Neural cell (in vitro differentiated cells): ENCODE results near the gene SPECC1L. TPM values are rescaled to one million over a fixed set of nuclear protein-coding genes. Genes with fewer than 3 reads are reported as not detected.

Experiments
- H2AFZ ChIP-seq: fragments of 200-600, 300-800 bp; sonication (generic), shearing (Covaris generic); 2 replicates; pipeline ENCODE4 v1.6.0; 2014; ENCODE audit warnings: low read depth, mild to moderate bottlenecking, antibody characterized with exemption, low read length, moderate library complexity
- H3F3A ChIP-seq: fragments of 200-600 bp; shearing (Covaris generic); 2 replicates; pipeline ENCODE4 v1.6.1; 2016; ENCODE audit warnings: mild to moderate bottlenecking, moderate library complexity, mixed read lengths, antibody characterized with exemption, low read length; ENCODE audit not compliant: insufficient read depth, poor library complexity, severe bottlenecking
- H3K27ac ChIP-seq: fragments of 200-600, 300-800 bp; sonication (generic), shearing (Covaris generic); 2 replicates; pipeline ENCODE4 v1.5.1; 2014; ENCODE audit warnings: mild to moderate bottlenecking, low read length, moderate library complexity
- H3K27me3 ChIP-seq: fragments of 300-800, 200-600 bp; sonication (generic), shearing (Covaris generic); 2 replicates; pipeline ENCODE4 v1.6.0; 2014; ENCODE audit warnings: mild to moderate bottlenecking, low read depth, low read length, moderate library complexity; ENCODE audit not compliant: insufficient read depth
- H3K36me3 ChIP-seq: fragments of 300-800, 200-600 bp; sonication (generic), shearing (Covaris generic); 2 replicates; pipeline ENCODE4 v1.5.1; 2014; ENCODE audit warnings: mild to moderate bottlenecking, antibody characterized with exemption, low read length, moderate library complexity; ENCODE audit not compliant: insufficient read depth
- H3K4me2 ChIP-seq: fragments of 300-800, 200-600 bp; sonication (generic), shearing (Covaris generic); 2 replicates; pipeline ENCODE4 v1.6.0; 2014; ENCODE audit warnings: mild to moderate bottlenecking, low read length
- H3K4me3 ChIP-seq: fragments of 300-800, 200-600 bp; sonication (generic), shearing (Covaris generic); 2 replicates; pipeline ENCODE4 v1.5.1; 2014; ENCODE audit warnings: mild to moderate bottlenecking, low read length, moderate library complexity
- H3K79me2 ChIP-seq: fragments of 200-600 bp; shearing (Covaris generic); replicated peaks from 2 replicates; pipeline ENCODE4 v1.6.0; 2014; ENCODE audit warnings: mild to moderate bottlenecking, low read length, moderate library complexity; ENCODE audit not compliant: insufficient read depth
- H3K9ac ChIP-seq: fragments of 300-800, 200-600 bp; sonication (generic), shearing (Covaris generic); 2 replicates; pipeline ENCODE4 v1.6.1; 2016; ENCODE audit warnings: mild to moderate bottlenecking, low read length, mixed read lengths
- H3K9me2 ChIP-seq: fragments of 200-600 bp; shearing (Covaris generic); 2 replicates; pipeline ENCODE4 v1.6.1; 2016; ENCODE audit warnings: mild to moderate bottlenecking, low read length, mixed read lengths; ENCODE audit not compliant: insufficient read depth
- H3K9me3 ChIP-seq: fragments of 200-600, 300-800 bp; sonication (generic), shearing (Covaris generic); 2 replicates; pipeline ENCODE4 v1.6.1; 2016; ENCODE audit warnings: mild to moderate bottlenecking, mixed run types, low read length, moderate library complexity, mixed read lengths
- H4K20me1 ChIP-seq: fragments of 200-600 bp; shearing (Covaris generic); 2 replicates; pipeline ENCODE4 v1.6.1; 2016; ENCODE audit warnings: mild to moderate bottlenecking, mixed run types; ENCODE audit not compliant: insufficient read depth
- CTCF ChIP-seq: fragments of 450-650 bp; IDR thresholded peaks from 2 replicates; pipeline ENCODE4 v1.5.1; 2014; ENCODE audit warnings: antibody characterized with exemption, mild to moderate bottlenecking, moderate library complexity; ENCODE audit not compliant: poor library complexity, severe bottlenecking
- EP300 ChIP-seq: fragments of 450-650 bp; conservative IDR thresholded peaks from 2 replicates; pipeline ENCODE4 v1.6.1; 2014; ENCODE audit warnings: antibody characterized with exemption, mild to moderate bottlenecking, moderate library complexity; ENCODE audit not compliant: poor library complexity, severe bottlenecking
- EZH2 ChIP-seq: fragments of 200-600, 300-800 bp; shearing (Covaris generic), sonication (generic); IDR thresholded peaks from 2 replicates; pipeline ENCODE4 v1.6.1; 2014; ENCODE audit warnings: antibody characterized with exemption, low read length, borderline replicate concordance, mild to moderate bottlenecking; ENCODE audit not compliant: insufficient read depth, poor library complexity, severe bottlenecking
- MXI1 ChIP-seq: fragments of 450-650 bp; conservative IDR thresholded peaks from 2 replicates; pipeline ENCODE4 v1.6.1; 2014; ENCODE audit warnings: antibody characterized with exemption, mild to moderate bottlenecking; ENCODE audit not compliant: poor library complexity, severe bottlenecking
- POLR2AphosphoS5 ChIP-seq: IDR thresholded peaks from 2 replicates; pipeline ENCODE4 v1.6.1; 2012
- RAD21 ChIP-seq: fragments of 450-650 bp; conservative IDR thresholded peaks from 2 replicates; pipeline ENCODE4 v1.6.1; 2014; ENCODE audit warnings: antibody characterized with exemption, mild to moderate bottlenecking, moderate library complexity
- REST ChIP-seq: IDR thresholded peaks from 2 replicates; pipeline ENCODE4 v1.6.1; 2012; ENCODE audit warnings: borderline replicate concordance
- SMC3 ChIP-seq: fragments of 450-650 bp; conservative IDR thresholded peaks from 2 replicates; pipeline ENCODE4 v1.6.1; 2014; ENCODE audit warnings: antibody characterized with exemption, mild to moderate bottlenecking, moderate library complexity; ENCODE audit not compliant: poor library complexity
- TAF1 ChIP-seq: IDR thresholded peaks from 2 replicates; pipeline ENCODE4 v1.6.1; 2012; ENCODE audit warnings: low read depth
- polyA plus RNA-seq: library from polyadenylated mRNA; depleted of rRNA; stranded (reverse); fragments of >200 nt; gene quantifications from 2 replicates; pipeline ENCODE4 v1.2.3, GENCODE V29; 2014

Gene SPECC1L
- polyA plus RNA-seq, 1 donor from 2014 or later = 27.1 TPM

GRCh38 chr22:24282401-24282800, 11.8 kb downstream of the SPECC1L start:
- TF ChIP-seq RAD21 (no peak), EP300 (no peak), SMC3 (no peak), EZH2 (no peak), REST (no peak), MXI1 (no peak), TAF1 (no peak), POLR2AphosphoS5 (no peak), CTCF (no peak)
- H3K27ac ChIP-seq = no peak overlapping the region
- H3K79me2 ChIP-seq = peaks cover 44% of the 10 kb centered on the region
- H4K20me1 ChIP-seq = no peaks in the 10 kb centered on the region
- no peaks in the 10 kb centered on the region for H3K36me3 ChIP-seq
- no peak overlapping the region for H2AFZ ChIP-seq
- H3K27me3 ChIP-seq = no peaks in the 10 kb centered on the region
- no peak overlapping the region for H3K4me2 ChIP-seq
- no peaks in the 10 kb centered on the region for H3K9me2 ChIP-seq
- H3K9ac ChIP-seq = no peak overlapping the region
- H3K4me3 ChIP-seq = no peak overlapping the region
- no peaks in the 10 kb centered on the region for H3K9me3 ChIP-seq
- H3F3A ChIP-seq = no peaks in the 10 kb centered on the region

GRCh38 chr22:24284747-24285203, 14.1 kb downstream of the SPECC1L start:
- Histone ChIP-seq H3K27ac (no peak overlapping the region), H2AFZ (no peak overlapping the region), H3F3A (no peaks in the 10 kb centered on the region), H3K9me3 (no peaks in the 10 kb centered on the region), H3K4me3 (no peak overlapping the region), H4K20me1 (no peaks in the 10 kb centered on the region), H3K4me2 (no peak overlapping the region), H3K79me2 (peaks cover 44% of the 10 kb centered on the region), H3K27me3 (no peaks in the 10 kb centered on the region), H3K9ac (no peak overlapping the region), H3K36me3 (no peaks in the 10 kb centered on the region), H3K9me2 (no peaks in the 10 kb centered on the region)
- TF ChIP-seq CTCF (no peak), SMC3 (no peak), POLR2AphosphoS5 (no peak)
